ENCODE data around the gene MAD1L1.

Gene MAD1L1

DNA sequence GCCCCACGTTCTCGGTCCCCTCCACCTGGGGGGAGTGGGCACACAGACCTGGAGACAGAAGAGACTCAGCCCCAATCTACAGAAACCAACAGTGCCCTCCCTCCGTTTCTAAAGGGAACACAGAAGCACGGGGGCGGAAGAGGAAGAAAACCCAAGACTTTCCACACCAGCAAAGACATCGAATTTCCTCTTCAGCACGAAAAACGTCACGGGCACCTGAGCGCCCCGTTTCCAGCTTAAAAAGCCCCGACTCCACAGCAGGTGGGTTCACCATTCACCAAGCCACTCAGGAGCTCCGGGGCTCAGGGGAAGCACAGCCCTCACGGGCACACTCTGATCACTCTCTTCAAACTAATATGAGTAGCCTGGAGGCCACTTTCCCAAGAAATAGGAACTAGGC is 28.9 kb upstream of the MAD1L1 start:
- ChIA-PET POLR2A (ENCODE audit: low non-redundant PET) (no interaction called here), CTCF (interaction anchor here (0.7 kb wide), 1 partner anchor 31 kb away, joined by 3 read pairs; no protein-coding TSS in a partner anchor)
- no peak overlapping the region for H3K27ac ChIP-seq
- TF ChIP-seq, protein P1, sequence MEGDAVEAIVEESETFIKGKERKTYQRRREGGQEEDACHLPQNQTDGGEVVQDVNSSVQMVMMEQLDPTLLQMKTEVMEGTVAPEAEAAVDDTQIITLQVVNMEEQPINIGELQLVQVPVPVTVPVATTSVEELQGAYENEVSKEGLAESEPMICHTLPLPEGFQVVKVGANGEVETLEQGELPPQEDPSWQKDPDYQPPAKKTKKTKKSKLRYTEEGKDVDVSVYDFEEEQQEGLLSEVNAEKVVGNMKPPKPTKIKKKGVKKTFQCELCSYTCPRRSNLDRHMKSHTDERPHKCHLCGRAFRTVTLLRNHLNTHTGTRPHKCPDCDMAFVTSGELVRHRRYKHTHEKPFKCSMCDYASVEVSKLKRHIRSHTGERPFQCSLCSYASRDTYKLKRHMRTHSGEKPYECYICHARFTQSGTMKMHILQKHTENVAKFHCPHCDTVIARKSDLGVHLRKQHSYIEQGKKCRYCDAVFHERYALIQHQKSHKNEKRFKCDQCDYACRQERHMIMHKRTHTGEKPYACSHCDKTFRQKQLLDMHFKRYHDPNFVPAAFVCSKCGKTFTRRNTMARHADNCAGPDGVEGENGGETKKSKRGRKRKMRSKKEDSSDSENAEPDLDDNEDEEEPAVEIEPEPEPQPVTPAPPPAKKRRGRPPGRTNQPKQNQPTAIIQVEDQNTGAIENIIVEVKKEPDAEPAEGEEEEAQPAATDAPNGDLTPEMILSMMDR (conservative IDR thresholded peaks at IDR 0.05; ENCODE audit: low read depth), result no peak
- DNase-seq (ENCODE audit: low spot score), result no peak

GRCh38 chr7:2260820-2261219 is 28.1 kb upstream of the MAD1L1 start:
- CTCF ChIA-PET, result no interaction called here
- H3K27ac ChIP-seq, result peak overlapping the region; percentile 4; the same call in 1 of the 2 replicates
- DNase-seq (ENCODE audit: low spot score), result peak; percentile 94
- TF ChIP-seq, protein P1 (conservative IDR thresholded peaks at IDR 0.05; ENCODE audit: low read depth), result no peak
- POLR2A ChIA-PET (ENCODE audit: low non-redundant PET), result no interaction called here

DNA sequence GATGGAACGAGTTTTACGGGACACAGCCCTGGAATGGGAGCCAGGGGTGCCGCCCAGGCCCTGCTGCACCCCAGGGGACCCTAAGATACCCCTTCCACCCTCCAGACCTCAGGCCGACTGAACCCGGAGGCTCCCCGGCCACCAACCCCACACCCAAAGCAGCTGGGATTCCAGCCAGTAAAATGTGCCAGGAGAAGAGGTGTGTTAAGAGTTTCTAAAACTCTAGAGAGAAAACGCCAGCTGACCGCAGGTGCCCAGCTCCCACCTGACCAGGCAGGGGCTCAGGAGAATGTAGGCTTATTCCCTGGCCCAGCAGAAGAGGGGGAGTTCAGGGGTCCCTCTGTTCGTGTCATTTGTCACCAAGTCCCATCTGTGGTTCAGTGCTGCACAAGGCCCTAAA is 26.7 kb upstream of the MAD1L1 start:
- ChIA-PET POLR2A (ENCODE audit: low non-redundant PET) (no interaction called here), CTCF (no interaction called here)
- TF ChIP-seq, protein P1 (conservative IDR thresholded peaks at IDR 0.05; ENCODE audit: low read depth), result no peak
- no peak for DNase-seq (ENCODE audit: low spot score)
- H3K27ac ChIP-seq, result no peak overlapping the region

GRCh38 chr7:2258661-2259365 is 26.1 kb upstream of the MAD1L1 start:
- ChIA-PET POLR2A (ENCODE audit: low non-redundant PET) (no interaction called here), CTCF (no interaction called here)
- DNase-seq (ENCODE audit: low spot score), result no peak

DNA sequence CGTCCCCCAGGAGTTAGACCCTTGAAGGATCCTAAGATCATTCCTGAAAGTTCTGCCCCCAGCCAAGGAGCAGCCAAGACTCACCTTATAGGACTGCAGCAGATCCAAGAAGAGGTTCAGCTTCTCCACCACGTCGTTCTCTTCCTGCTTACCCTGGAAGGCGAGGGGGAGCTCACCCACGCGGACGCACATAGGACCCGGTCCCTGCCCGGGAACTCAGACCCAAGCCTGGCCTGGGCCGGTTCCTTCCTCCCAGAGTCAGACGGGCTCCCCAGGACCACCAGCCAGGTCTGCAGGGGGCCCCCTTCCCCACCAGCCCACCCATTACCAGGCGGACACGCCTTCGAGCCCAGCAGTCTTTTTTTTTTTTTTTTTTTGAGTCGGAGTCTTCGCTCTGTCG is 24.9 kb upstream of the MAD1L1 start:
- TF ChIP-seq, protein P1 (conservative IDR thresholded peaks at IDR 0.05; ENCODE audit: low read depth), result no peak
- no peak for DNase-seq (ENCODE audit: low spot score)
- no peak overlapping the region for H3K27ac ChIP-seq
- CTCF ChIA-PET, result no interaction called here
- POLR2A ChIA-PET (ENCODE audit: low non-redundant PET), result no interaction called here

More at GRCh38 chr7:2258661-2259365, 26.1 kb upstream of the MAD1L1 start:
- TF ChIP-seq, protein P1 (conservative IDR thresholded peaks at IDR 0.05; ENCODE audit: low read depth), result no peak
- H3K27ac ChIP-seq, result no peak overlapping the region

- ChIA-PET CTCF (interaction anchor here (0.5 to 0.6 kb wide), 2 partner anchors 318 to 709 kb away, joined by 3 read pairs; no protein-coding TSS in a partner anchor), POLR2A (ENCODE audit: low non-redundant PET) (no interaction called here)
- TF ChIP-seq, protein P1 (conservative IDR thresholded peaks at IDR 0.05; ENCODE audit: low read depth), result no peak
- DNase-seq (ENCODE audit: low spot score), result no peak
- no peak overlapping the region for H3K27ac ChIP-seq
Measured at GRCh38 chr7:2257046-2257551, 24.4 kb upstream of the MAD1L1 start.

Data from RWPE1 (cell line).